AG04450 (cell line): Measurements from ENCODE around the gene ANKS1B. TPM values are rescaled to one million over a fixed set of nuclear protein-coding genes. Genes with fewer than 3 reads are reported as not detected.

Experiments
- CTCF ChIA-PET: fragments of 300-600, 350-600 bp; formaldehyde crosslinking; extraction: SDS; loops from one replicate; lab custom pipeline; 2022; ENCODE audit warnings: antibody characterized with exemption, inconsistent platforms; lab: Charles Lee
- POLR2A ChIA-PET: fragments of 350-600 bp; formaldehyde crosslinking; extraction: SDS; loops from one replicate; lab custom pipeline; 2021; ENCODE audit warnings: antibody characterized with exemption, inconsistent platforms; lab: Yijun Ruan, JAX
- DNase-seq: peaks from one replicate; pipeline ENCODE4 v3.0.0-alpha.2; 2011; ENCODE audit warnings: low read depth, low spot score
- H3K27ac ChIP-seq: one replicate; pipeline ENCODE4 v1.5.1; 2012; ENCODE audit warnings: low read depth, low read length, control low read depth
- H3K27me3 ChIP-seq: one replicate; pipeline ENCODE4 v1.6.0; 2012; ENCODE audit warnings: low read length; ENCODE audit not compliant: control insufficient read depth, insufficient read depth
- H3K4me3 ChIP-seq: 2 replicates; pipeline ENCODE4 v1.5.1; 2011; ENCODE audit warnings: mild to moderate bottlenecking, low read depth, low read length, control low read depth
- H3K9me3 ChIP-seq: 2 replicates; pipeline ENCODE4 v1.5.1; 2012; ENCODE audit warnings: low read length; ENCODE audit not compliant: control insufficient read depth, insufficient read depth
- polyA plus RNA-seq: library from polyadenylated mRNA; depleted of rRNA; stranded (reverse); fragments of >200 nt; gene quantifications from 2 replicates; pipeline ENCODE4 v1.2.3, GENCODE V29; 2011
- TF ChIP-seq, protein P1 (sequence below): IDR thresholded peaks from 2 replicates; pipeline ENCODE4 v1.5.1; 2011; ENCODE audit warnings: low read depth, low read length, control low read depth, inconsistent platforms

Gene ANKS1B
- polyA plus RNA-seq, 1 experiment = 0.22 TPM

DNA sequence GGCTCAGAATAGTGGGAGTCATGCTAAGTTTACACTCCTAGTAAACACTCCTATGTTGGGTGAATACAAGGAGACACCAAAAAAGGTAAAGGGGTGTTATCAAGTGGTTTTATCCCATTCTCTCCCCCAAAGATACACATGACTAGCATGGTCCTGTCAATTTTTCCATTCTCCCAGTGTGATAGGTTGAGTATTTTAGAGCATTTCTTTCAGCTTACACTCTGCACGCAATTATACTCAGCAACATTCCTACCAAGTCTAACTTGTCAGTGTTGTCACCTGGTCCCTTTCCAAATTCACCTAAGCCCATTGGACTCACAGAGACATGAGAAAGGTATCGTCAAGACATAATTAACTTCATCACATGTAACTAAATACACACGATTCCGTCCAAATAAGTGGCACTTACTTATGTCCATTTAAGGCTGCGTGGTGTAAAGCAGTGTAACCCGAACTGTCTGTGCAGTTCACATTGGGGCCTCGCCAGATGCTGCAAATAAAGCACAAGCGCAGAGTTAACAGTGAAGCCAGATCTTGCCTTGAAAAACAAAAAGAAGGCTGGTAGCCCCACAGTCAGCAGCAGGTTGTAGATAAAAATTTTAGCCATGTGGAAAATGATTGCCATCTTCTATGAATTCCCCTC is 159.7 kb downstream of the ANKS1B start:
- no peaks in the 10 kb centered on the region for H3K27me3 ChIP-seq
- POLR2A ChIA-PET = no interaction called here
- CTCF ChIA-PET = interaction anchor here (0.6 kb wide), 1 partner anchor 347 kb away, joined by 3 read pairs; no protein-coding TSS in a partner anchor
- H3K4me3 ChIP-seq = no peak overlapping the region
- H3K27ac ChIP-seq = no peak overlapping the region
- H3K9me3 ChIP-seq = no peaks in the 10 kb centered on the region
- TF ChIP-seq, protein P1, sequence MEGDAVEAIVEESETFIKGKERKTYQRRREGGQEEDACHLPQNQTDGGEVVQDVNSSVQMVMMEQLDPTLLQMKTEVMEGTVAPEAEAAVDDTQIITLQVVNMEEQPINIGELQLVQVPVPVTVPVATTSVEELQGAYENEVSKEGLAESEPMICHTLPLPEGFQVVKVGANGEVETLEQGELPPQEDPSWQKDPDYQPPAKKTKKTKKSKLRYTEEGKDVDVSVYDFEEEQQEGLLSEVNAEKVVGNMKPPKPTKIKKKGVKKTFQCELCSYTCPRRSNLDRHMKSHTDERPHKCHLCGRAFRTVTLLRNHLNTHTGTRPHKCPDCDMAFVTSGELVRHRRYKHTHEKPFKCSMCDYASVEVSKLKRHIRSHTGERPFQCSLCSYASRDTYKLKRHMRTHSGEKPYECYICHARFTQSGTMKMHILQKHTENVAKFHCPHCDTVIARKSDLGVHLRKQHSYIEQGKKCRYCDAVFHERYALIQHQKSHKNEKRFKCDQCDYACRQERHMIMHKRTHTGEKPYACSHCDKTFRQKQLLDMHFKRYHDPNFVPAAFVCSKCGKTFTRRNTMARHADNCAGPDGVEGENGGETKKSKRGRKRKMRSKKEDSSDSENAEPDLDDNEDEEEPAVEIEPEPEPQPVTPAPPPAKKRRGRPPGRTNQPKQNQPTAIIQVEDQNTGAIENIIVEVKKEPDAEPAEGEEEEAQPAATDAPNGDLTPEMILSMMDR = no peak
- DNase-seq = no peak

DNA sequence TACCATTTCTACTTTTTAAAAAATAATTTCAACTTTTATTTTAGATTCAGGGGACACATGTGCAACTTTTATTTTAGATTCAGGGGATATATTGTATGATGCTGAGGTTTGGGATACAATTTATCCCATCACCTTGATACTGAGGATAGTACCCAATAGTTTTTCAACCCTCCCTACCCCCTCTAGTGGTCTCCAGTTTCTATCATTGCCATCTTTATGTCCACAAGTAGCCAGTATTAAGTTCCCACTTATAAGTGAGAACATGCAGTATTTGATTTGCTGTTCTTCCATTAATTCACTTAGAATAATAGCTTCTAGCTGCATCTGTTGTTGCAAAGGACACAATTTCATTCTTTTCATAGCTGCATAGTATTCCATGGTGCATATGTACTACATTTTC is 162.5 kb downstream of the ANKS1B start:
- Histone ChIP-seq H3K4me3 (no peak overlapping the region), H3K9me3 (no peaks in the 10 kb centered on the region), H3K27me3 (no peaks in the 10 kb centered on the region), H3K27ac (no peak overlapping the region)
- POLR2A ChIA-PET = no interaction called here
- DNase-seq = no peak
- CTCF ChIA-PET = no interaction called here
- TF ChIP-seq, protein P1 = no peak

DNA sequence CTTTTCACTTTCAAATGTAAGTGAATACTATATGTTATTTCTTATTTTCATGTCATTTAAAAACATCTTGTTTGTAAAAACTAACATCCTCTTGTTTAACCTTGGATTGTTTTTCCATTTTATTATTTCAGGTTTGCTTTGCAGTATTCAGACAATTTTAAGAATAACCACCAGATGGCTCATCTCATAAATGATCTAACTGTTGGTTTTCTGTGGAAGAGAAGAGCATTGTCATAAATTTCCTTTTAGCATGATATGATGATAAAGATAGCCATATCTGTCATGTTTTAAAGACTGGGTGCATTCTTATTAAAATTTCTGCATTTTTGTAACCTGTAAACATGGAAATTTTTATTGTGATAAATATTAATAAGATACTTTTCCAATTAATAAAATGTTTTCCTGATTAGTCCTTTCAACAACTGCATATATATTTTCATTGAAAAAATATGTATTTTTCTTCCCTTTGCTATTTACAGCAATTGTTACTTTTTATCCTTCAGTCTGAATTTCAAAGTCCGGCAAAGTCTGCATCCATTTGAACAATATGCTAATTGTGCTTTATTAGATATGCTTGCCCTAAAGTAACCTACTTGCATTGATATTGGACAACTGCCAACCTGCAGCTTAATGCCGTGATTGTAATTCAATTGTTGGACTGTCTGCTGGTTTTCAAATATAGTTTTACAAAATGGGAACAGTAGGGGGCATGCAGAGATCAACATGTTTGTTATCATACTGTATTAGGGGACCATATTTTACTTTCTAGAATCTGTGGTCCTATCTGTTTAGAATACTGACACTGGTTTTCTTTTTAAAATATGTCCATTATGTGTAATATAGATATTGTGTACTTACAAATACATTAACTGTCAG is 173.8 kb downstream of the ANKS1B start:
- no peaks in the 10 kb centered on the region for H3K9me3 ChIP-seq
- POLR2A ChIA-PET = no interaction called here
- TF ChIP-seq, protein P1 = peak; percentile 23; the same call in 1 of the 2 replicates
- no peak overlapping the region for H3K27ac ChIP-seq
- CTCF ChIA-PET = interaction anchor here (0.6 to 1.1 kb wide), 2 partner anchors 286 to 594 kb away, joined by 3 to 4 read pairs; no protein-coding TSS in a partner anchor
- H3K27me3 ChIP-seq = no peaks in the 10 kb centered on the region
- no peak for DNase-seq
- H3K4me3 ChIP-seq = no peak overlapping the region

DNA sequence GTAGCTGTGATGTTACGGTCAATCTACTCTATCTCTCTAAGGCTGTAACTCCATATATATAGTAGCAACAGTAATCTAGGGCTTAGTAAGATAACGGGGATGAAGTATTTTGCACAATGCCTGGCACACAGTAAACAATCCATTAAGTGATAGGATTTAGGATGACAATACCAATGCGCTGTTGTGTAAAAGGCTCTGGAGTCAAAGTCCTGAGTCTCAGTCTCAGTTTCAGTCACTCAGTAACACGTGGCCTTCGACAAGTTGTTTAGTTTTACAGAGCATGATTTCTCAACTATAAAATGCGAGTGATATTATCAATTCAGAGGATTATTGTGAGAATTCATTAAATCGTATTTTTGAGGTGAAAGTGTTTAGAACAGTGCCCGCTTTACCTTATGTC is 174.8 kb downstream of the ANKS1B start:
- Histone ChIP-seq H3K27ac (no peak overlapping the region), H3K27me3 (no peaks in the 10 kb centered on the region), H3K9me3 (no peaks in the 10 kb centered on the region), H3K4me3 (no peak overlapping the region)
- TF ChIP-seq, protein P1 = no peak
- DNase-seq = no peak
- ChIA-PET POLR2A (no interaction called here), CTCF (interaction anchor here (0.7 kb wide), 1 partner anchor 743 kb away, joined by 3 read pairs; no protein-coding TSS in a partner anchor)

DNA sequence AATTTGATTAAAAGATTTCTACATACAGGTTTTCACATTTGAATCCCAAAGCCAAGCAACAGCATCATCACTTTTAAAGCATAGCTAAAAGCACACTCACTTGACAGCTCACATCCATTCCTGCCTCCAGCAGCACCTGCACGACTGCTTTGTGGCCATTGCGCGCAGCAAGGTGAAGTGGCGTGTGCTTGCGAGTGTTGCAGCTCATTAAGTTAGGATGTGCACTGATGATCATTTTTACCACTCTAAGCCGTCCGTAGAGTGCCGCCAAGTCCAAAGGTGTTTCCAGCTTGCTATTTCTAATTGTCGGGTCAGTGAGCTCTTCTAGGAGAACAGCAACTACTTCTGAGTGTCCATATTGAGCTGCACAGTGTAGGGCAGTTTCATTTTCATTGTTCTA is 178.4 kb downstream of the ANKS1B start:
- TF ChIP-seq, protein P1 = no peak
- Histone ChIP-seq H3K4me3 (no peak overlapping the region), H3K27me3 (no peaks in the 10 kb centered on the region), H3K27ac (no peak overlapping the region), H3K9me3 (no peaks in the 10 kb centered on the region)
- CTCF ChIA-PET = no interaction called here
- DNase-seq = no peak
- POLR2A ChIA-PET = no interaction called here
